ENCODE measurements around the gene ARHGEF28. TPM values are rescaled to one million over a fixed set of nuclear protein-coding genes. Genes with fewer than 3 reads are reported as not detected.

ARHGEF28 gene
- total and polyA plus RNA-seq, 9 of the 15 experiments (the other 6 are each of a cell fraction or from before 2014, with no cell fraction given), result 0.27 TPM; not detected in 8

DNA sequence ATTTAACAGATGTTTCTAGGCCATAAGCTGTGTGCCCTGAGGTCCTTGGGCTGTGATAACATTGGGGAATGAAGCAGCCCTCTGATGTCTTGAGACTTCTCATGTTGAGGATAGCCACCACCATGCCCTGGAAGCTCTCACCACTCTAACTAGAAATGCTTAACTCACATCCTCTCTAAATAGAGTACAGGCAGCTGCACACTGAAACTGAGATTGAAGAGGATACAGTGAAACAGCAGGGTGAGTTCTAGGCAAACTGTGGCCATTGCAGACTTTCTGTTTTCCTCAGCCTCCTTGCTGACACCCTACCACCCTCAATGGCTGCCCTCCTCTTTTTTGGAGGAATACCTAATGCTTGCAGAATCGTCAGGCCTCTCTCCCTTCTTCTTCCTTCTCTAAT, 38.1 kb upstream of the ARHGEF28 start:
- DNase-seq (ENCODE audit: extremely low read depth in 1 of 4, low spot score in 3 of 4), result no peak
- intact Hi-C loops (cut with micrococcal nuclease), result no loop called here
- Histone ChIP-seq H3K79me2 (ENCODE audit: control insufficient read depth, insufficient read depth, low read length) (no peaks in the 10 kb centered on the region), H3K4me1 (replicated peaks in 1 of 2; ENCODE audit: control insufficient read depth in 2 of 2, insufficient read depth in 2 of 2, low read length in 2 of 2) (no peaks in the 10 kb centered on the region), H3K27me3 (ENCODE audit: control insufficient read depth in 2 of 2, insufficient read depth in 2 of 2, low read length in 2 of 2) (no peaks in the 10 kb centered on the region; a peak in 1 of 5 replicates), H3K4me3 (no peak overlapping the region), H3K27ac (ENCODE audit: extremely low read depth, low read depth, low read length) (no peak overlapping the region), H3K9me1 (ENCODE audit: control insufficient read depth, insufficient read depth, low read length) (no peaks in the 10 kb centered on the region), H2AFZ (ENCODE audit: low read depth, low read length) (no peak overlapping the region), H4K20me1 (replicated peaks; ENCODE audit: control insufficient read depth, insufficient read depth, low read length) (0 out of 2 replicates have a peak, but pooled peaks cover 8% of the 10 kb centered on the region), H3K9me3 (replicated peaks; ENCODE audit: control insufficient read depth, insufficient read depth, low read depth, low read length) (no peaks in the 10 kb centered on the region), H3K4me2 (ENCODE audit: insufficient read depth, low read length) (no peak overlapping the region), H3K9ac (ENCODE audit: insufficient read depth in 1 of 2, low read depth in 2 of 2, low read length in 2 of 2) (no peak overlapping the region), H3K36me3 (ENCODE audit: control insufficient read depth, insufficient read depth, low read length) (peaks cover 10% of the 10 kb centered on the region; the same call in 2 of the 3 replicates)
- no peak for ATAC-seq
- WGBS (ENCODE audit: insufficient coverage, low coverage, missing lambda C conversion rate), result 0% methylated on average over 1 of the region's 1 CpG
- CTCF ChIA-PET (ENCODE audit: low intra/inter-chr PET ratio), result interaction anchor here (1.2 kb wide), 1 partner anchor 205 kb away, joined by 5 read pairs; no protein-coding TSS in a partner anchor
- in situ Hi-C loops (cut with MboI), result loop anchor here (5.0 kb wide), 1 partner anchor 204 kb away; no protein-coding TSS in a partner anchor
- no peak for FAIRE-seq
- POLR2A ChIA-PET, result interaction anchor here (0.6 kb wide), 1 partner anchor 436 kb away, joined by 3 read pairs; no protein-coding TSS in a partner anchor
- BruUV-seq (replicated peaks), result no TSS peak
- TF ChIP-seq SNIP1 (IDR thresholded peaks at IDR 0.05; ENCODE audit: low read depth) (no peak), NR4A1 (CRISPR knock-in tag; IDR thresholded peaks at IDR 0.05) (no peak), NR4A1 (tag; IDR thresholded peaks at IDR 0.05) (no peak), CC2D1A (IDR thresholded peaks at IDR 0.05) (no peak), ATF1 (CRISPR knock-in tag; IDR thresholded peaks at IDR 0.05) (no peak), ATF1 (tag; IDR thresholded peaks at IDR 0.05) (no peak), ADNP (tag; IDR thresholded peaks at IDR 0.05) (no peak), HIVEP1 (CRISPR knock-in tag; IDR thresholded peaks at IDR 0.05) (no peak), ZNF133 (CRISPR knock-in tag; IDR thresholded peaks at IDR 0.05) (no peak), ZNF696 (CRISPR knock-in tag; conservative IDR thresholded peaks at IDR 0.05) (no peak), NCOA4 (IDR thresholded peaks at IDR 0.05; ENCODE audit: partially characterized antibody) (no peak), TAL1 (IDR thresholded peaks at IDR 0.05) (no peak), SAFB (IDR thresholded peaks at IDR 0.05; ENCODE audit: borderline replicate concordance, low read depth, low read length) (no peak), SMARCC2 (IDR thresholded peaks at IDR 0.05; ENCODE audit: low read depth) (no peak)
- TF ChIP-seq, protein P1, sequence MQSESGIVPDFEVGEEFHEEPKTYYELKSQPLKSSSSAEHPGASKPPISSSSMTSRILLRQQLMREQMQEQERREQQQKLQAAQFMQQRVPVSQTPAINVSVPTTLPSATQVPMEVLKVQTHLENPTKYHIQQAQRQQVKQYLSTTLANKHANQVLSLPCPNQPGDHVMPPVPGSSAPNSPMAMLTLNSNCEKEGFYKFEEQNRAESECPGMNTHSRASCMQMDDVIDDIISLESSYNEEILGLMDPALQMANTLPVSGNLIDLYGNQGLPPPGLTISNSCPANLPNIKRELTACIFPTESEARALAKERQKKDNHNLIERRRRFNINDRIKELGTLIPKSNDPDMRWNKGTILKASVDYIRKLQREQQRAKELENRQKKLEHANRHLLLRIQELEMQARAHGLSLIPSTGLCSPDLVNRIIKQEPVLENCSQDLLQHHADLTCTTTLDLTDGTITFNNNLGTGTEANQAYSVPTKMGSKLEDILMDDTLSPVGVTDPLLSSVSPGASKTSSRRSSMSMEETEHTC (IDR thresholded peaks at IDR 0.05), result no peak
- TF ChIP-seq, protein P2, sequence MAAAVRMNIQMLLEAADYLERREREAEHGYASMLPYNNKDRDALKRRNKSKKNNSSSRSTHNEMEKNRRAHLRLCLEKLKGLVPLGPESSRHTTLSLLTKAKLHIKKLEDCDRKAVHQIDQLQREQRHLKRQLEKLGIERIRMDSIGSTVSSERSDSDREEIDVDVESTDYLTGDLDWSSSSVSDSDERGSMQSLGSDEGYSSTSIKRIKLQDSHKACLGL (CRISPR knock-in tag; IDR thresholded peaks at IDR 0.05; ENCODE audit: borderline replicate concordance, poor library complexity, severe bottlenecking), result no peak
- TF ChIP-seq, protein P3, sequence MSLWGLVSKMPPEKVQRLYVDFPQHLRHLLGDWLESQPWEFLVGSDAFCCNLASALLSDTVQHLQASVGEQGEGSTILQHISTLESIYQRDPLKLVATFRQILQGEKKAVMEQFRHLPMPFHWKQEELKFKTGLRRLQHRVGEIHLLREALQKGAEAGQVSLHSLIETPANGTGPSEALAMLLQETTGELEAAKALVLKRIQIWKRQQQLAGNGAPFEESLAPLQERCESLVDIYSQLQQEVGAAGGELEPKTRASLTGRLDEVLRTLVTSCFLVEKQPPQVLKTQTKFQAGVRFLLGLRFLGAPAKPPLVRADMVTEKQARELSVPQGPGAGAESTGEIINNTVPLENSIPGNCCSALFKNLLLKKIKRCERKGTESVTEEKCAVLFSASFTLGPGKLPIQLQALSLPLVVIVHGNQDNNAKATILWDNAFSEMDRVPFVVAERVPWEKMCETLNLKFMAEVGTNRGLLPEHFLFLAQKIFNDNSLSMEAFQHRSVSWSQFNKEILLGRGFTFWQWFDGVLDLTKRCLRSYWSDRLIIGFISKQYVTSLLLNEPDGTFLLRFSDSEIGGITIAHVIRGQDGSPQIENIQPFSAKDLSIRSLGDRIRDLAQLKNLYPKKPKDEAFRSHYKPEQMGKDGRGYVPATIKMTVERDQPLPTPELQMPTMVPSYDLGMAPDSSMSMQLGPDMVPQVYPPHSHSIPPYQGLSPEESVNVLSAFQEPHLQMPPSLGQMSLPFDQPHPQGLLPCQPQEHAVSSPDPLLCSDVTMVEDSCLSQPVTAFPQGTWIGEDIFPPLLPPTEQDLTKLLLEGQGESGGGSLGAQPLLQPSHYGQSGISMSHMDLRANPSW (CRISPR knock-in tag; IDR thresholded peaks at IDR 0.05), result no peak
- TF ChIP-seq, protein P4, sequence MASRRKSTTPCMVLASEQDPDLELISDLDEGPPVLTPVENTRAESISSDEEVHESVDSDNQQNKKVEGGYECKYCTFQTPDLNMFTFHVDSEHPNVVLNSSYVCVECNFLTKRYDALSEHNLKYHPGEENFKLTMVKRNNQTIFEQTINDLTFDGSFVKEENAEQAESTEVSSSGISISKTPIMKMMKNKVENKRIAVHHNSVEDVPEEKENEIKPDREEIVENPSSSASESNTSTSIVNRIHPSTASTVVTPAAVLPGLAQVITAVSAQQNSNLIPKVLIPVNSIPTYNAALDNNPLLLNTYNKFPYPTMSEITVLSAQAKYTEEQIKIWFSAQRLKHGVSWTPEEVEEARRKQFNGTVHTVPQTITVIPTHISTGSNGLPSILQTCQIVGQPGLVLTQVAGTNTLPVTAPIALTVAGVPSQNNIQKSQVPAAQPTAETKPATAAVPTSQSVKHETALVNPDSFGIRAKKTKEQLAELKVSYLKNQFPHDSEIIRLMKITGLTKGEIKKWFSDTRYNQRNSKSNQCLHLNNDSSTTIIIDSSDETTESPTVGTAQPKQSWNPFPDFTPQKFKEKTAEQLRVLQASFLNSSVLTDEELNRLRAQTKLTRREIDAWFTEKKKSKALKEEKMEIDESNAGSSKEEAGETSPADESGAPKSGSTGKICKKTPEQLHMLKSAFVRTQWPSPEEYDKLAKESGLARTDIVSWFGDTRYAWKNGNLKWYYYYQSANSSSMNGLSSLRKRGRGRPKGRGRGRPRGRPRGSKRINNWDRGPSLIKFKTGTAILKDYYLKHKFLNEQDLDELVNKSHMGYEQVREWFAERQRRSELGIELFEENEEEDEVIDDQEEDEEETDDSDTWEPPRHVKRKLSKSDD (conservative IDR thresholded peaks at IDR 0.05; ENCODE audit: low read length), result no peak
